Suprapubic skin (tissue), 4 donors: ENCODE data around the gene DMC1.

ENCODE experiments used
- CTCF ChIP-seq, 2 donors: fragments of 200-600 bp in 1 of 2; fragments of 450-650 bp in 1 of 2; sonication (generic) in 1 of 2; IDR thresholded peaks; one replicate each; pipeline ENCODE4 v1.5.1; 2016 to 2019; ENCODE audit warnings: antibody characterized with exemption in 2 of 2, mild to moderate bottlenecking in 1 of 2, moderate library complexity in 1 of 2
- EP300 ChIP-seq: sonication (generic); formaldehyde crosslinking; IDR thresholded peaks from one replicate; pipeline ENCODE4 v1.6.1; 2017; ENCODE audit warnings: antibody characterized with exemption
- POLR2A ChIP-seq, 2 donors: fragments of 450-650 bp; IDR thresholded peaks; one replicate each; pipeline ENCODE4 v1.6.1; 2017; ENCODE audit warnings: antibody characterized with exemption in 2 of 2, mild to moderate bottlenecking in 2 of 2, moderate library complexity in 2 of 2
- POLR2AphosphoS5 ChIP-seq, 3 donors: sonication (generic); formaldehyde crosslinking; IDR thresholded peaks; one replicate each; pipeline ENCODE4 v1.6.1; 2017; ENCODE audit warnings: antibody characterized with exemption in 3 of 3

GRCh38 chr22:38518620-38519019, 51.4 kb downstream of the DMC1 start:
- TF ChIP-seq POLR2AphosphoS5 (IDR thresholded peaks at IDR 0.05) (no peak), EP300 (no peak), CTCF (IDR thresholded peaks at IDR 0.05) (no peak), POLR2A (IDR thresholded peaks at IDR 0.05) (no peak)
